ENCODE results near the gene STK40. TPM values are rescaled to one million over a fixed set of nuclear protein-coding genes. Genes with fewer than 3 reads are reported as not detected.

The STK40 gene
- total and polyA plus RNA-seq, 9 donors = 22.9 to 104 (median 67.6) TPM

- no peak overlapping the region for H3K4me3 ChIP-seq
- peak overlapping the region in 1 of 2 donors; percentile 11 for H3K27ac ChIP-seq
- H3K9me3 ChIP-seq = no peaks in the 10 kb centered on the region
- WGBS, 3 donors = 59 to 68% (median 65%) methylated on average over 3 of the region's 3 CpGs
- H3K36me3 ChIP-seq = no peaks in the 10 kb centered on the region
- DNase-seq = no peak
- H3K27me3 ChIP-seq = no peaks in the 10 kb centered on the region
- H3K4me1 ChIP-seq (ENCODE audit: insufficient read depth) = peaks cover 1% of the 10 kb centered on the region
- intact Hi-C loops (cut with DNase I) = loop anchor here in 3 of 4 donors (10.0 kb wide), 2 partner anchors 74 to 324 kb away; no protein-coding TSS in a partner anchor
- TF ChIP-seq CTCF (IDR thresholded peaks at IDR 0.05) = no peak
- no peak for TF ChIP-seq EP300 (IDR thresholded peaks at IDR 0.05)
- TF ChIP-seq POLR2A (IDR thresholded peaks at IDR 0.05) = no peak
These were observed 33.4 kb upstream of the STK40 start for GRCh38 chr1:36419140-36419539.

- Histone ChIP-seq H3K36me3 (no peaks in the 10 kb centered on the region), H3K4me1 (ENCODE audit: insufficient read depth) (peaks cover 1% of the 10 kb centered on the region), H3K27me3 (no peaks in the 10 kb centered on the region), H3K4me3 (no peak overlapping the region), H3K27ac (no peak overlapping the region), H3K9me3 (no peaks in the 10 kb centered on the region)
- intact Hi-C loops (cut with DNase I) = loop anchor here in 3 of 4 donors (10.0 kb wide), 2 partner anchors 73 to 323 kb away; no protein-coding TSS in a partner anchor
- WGBS, 3 donors = 67 to 72% (median 71%) methylated on average over 9 of the region's 9 CpGs
- no peak for TF ChIP-seq CTCF (IDR thresholded peaks at IDR 0.05)
- no peak for TF ChIP-seq POLR2A (IDR thresholded peaks at IDR 0.05)
- TF ChIP-seq EP300 (IDR thresholded peaks at IDR 0.05) = no peak
- DNase-seq = no peak
These were observed 32.2 kb upstream of the STK40 start for GRCh38 chr1:36417931-36418330.

GRCh38 chr1:36415661-36416326 lies 30.1 kb upstream of the STK40 start:
- TF ChIP-seq EP300 (IDR thresholded peaks at IDR 0.05) (no peak), POLR2A (IDR thresholded peaks at IDR 0.05) (no peak), CTCF (IDR thresholded peaks at IDR 0.05) (no peak)
- no peak for DNase-seq
- WGBS, 3 donors = 56 to 67% (median 63%) methylated on average over 15 of the region's 15 CpGs
- Histone ChIP-seq H3K9me3 (no peaks in the 10 kb centered on the region), H3K27me3 (no peaks in the 10 kb centered on the region), H3K36me3 (no peaks in the 10 kb centered on the region), H3K27ac (no peak overlapping the region), H3K4me1 (ENCODE audit: insufficient read depth) (peaks cover 1% of the 10 kb centered on the region), H3K4me3 (no peak overlapping the region)
- intact Hi-C loops (cut with DNase I) = loop anchor here in 3 of 4 donors (10.0 kb wide), 2 partner anchors 71 to 321 kb away; no protein-coding TSS in a partner anchor

- Histone ChIP-seq H3K27me3 (no peaks in the 10 kb centered on the region), H3K36me3 (no peaks in the 10 kb centered on the region), H3K4me1 (ENCODE audit: insufficient read depth) (no peaks in the 10 kb centered on the region), H3K9me3 (no peaks in the 10 kb centered on the region), H3K4me3 (no peak overlapping the region), H3K27ac (no peak overlapping the region)
- intact Hi-C loops (cut with DNase I) = loop anchor here in 3 of 4 donors (10.0 kb wide), 2 partner anchors 70 to 320 kb away; no protein-coding TSS in a partner anchor
- no peak for DNase-seq
- 70 to 89% (median 77%) methylated on average over 4 of the region's 4 CpGs for WGBS, 3 donors
- TF ChIP-seq POLR2A (IDR thresholded peaks at IDR 0.05) (no peak), CTCF (IDR thresholded peaks at IDR 0.05) (no peak), EP300 (IDR thresholded peaks at IDR 0.05) (no peak)
These were observed 28.7 kb upstream of the STK40 start for GRCh38 chr1:36414384-36414783.
